Measurements from ENCODE around the gene WDR18.
"Not testable (repeated sequence)": the region's sequence is repeated elsewhere in the genome, so short reads cannot be mapped to it uniquely, and the experiment has no call there.

Gene WDR18

DNA sequence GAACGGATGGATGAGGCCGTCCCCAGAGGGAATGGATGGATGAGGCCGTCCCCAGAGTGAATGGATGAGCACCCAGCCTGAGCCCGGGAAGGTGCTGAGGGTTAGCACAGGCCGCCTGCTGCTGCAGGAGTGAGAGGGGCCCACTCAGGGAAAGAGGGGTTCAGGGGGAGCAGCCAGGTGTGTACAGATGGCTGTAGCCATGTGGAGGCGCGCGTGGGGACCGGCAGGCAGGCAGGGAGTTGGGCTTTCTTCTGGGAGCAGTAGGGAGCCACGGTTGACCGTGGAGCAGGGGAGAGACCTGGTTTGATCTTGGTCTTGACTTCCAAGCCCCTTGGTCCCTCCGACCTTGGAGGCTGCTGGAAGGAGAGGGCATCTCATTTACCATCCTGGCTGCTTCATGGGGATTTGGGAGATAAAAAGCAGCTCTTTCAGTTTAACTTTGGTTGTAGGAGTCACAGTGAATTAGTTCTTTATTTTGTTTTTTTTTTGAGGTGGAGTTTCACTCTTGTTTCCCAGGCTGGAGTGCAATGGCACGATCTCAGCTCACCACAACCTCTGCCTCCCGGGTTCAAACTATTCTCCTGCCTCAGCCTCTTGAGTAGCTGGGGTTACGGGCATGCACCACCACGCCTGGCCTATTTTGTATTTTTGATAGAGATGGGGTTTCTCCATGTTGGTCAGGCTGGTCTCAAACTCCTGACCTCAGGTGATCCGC is 33.6 kb upstream of the WDR18 start:
- no peak for DNase-seq (ENCODE audit: low spot score)

DNA sequence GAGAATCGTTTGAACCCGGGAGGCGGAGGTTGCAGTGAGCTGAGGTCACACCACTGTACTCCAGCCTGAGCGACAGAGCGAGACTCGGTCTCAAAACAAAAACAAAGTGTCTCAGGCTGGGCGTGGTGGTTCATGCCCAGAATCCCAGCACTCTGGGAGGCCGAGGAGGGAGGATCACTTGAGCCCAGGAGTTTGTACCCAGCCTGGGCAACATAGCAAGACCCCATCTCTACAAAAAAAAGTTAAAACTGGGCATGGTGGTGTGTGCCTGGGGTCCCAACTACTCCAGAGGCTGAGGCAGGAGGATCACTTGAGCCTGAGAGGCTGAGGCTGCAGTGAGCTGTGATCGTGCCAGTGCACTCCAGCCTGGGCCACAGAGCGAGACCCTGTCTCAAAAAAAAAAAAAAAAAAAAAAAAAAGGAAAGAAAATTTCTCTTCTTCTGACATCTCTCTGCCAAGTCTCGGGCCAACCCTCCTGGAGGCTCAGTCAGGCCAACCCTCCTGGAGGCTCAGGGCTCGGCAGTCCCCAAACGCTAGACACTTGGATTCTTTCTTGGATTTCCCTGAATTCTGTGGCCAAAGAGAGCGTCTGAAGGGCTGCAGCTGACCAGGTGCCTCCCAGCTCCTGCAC is 32.0 kb upstream of the WDR18 start:
- DNase-seq (ENCODE audit: low spot score) = no peak

DNA sequence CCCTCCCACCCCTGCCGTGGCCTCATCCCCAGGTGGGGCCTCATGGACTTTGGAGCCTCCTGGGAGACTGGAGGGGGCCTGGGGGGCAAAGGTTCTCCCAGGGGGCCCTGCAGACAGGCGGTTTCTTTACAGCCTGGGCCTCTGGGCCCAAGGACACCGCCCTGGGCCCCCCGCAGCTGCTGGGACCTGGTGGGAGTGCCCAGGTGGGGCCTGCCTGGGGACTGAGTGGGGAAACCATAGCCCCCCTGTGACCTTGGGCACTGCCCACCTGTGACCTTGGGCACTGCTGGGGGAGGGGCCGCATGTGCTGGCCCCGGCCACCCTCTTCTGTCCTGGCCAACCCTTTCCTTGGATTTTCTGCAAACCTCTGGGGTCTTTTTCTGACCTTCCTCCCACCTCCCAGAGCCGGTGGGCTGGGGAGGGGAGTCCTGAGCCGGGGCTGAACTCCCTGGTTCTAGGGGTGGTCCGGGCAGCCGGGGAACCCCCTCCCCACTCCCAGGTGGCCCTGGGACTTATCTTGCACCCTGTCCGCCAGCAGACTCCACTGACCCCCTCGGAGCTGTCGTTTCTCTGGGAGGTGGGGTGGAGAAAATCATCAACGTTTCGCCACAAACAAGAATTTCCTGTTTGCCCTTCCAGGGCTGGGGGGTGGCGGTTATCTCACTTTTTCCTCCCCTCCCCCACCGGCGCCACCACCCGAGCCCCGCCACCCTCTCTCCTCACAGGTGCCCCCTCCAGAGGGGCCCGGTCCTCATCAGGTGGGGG is 31.3 kb upstream of the WDR18 start:
- no peak for DNase-seq (ENCODE audit: low spot score)

DNA sequence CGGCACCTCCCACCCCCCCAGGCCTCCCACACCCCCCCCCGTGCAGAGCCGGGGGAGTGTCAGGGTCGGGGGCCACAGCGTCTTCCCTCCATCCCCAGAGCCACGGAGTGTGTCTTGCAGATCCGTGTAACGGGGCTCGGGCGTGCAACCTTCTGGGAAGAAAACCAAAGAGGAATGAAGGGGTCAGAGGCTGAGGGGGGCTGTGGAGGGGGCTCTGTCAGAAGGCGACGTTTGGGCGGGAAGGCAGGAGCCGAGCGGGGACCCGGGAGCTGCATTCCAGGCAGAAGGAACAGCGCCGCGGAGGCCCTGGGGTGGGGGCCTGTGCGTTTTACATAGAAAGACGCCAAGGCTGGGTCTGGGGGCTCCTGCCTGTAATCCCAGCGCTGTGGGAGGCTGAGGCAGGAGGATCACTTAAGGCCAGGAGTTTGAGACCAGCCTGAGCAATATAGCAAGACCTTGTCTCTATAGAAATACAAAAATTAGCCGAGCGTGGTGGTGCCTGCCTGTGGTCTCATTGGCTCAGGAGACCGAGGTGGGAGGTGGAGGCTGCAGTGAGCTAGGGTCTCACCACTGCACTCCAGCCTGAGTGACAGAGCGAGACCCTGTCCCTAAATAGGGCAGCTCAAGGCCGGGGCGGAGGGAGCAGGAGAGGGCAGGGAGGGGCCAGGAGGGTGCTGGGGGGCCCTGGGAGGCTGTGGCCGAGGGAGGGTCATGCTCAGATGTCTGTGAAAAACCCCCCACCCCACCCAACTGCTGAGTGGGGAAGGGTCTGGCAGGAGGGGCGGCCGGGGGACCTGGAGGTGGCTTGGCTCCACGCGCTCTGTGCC is 30.5 kb upstream of the WDR18 start:
- DNase-seq (ENCODE audit: low spot score) = no peak

DNA sequence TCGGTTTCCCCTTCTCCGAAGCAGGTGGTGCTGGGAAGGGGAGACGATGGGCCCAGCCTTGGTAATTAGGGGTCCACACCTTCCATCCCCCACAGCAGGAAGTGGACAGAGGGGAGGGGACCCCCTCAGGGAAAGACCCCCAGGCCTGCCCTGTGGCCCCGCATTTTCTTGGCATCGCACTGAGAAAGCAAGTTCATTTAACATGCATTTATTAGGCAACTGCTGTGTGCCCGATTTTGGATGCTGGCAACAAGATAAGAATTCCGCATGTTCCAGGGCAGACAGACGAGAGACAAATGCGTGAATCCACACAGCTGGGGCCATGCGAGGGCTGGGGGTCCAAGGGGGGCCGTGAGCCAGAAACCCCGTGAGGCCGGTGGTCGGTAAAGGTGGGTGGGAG is 29.9 kb upstream of the WDR18 start:
- DNase-seq (ENCODE audit: low spot score) = no peak

DNA sequence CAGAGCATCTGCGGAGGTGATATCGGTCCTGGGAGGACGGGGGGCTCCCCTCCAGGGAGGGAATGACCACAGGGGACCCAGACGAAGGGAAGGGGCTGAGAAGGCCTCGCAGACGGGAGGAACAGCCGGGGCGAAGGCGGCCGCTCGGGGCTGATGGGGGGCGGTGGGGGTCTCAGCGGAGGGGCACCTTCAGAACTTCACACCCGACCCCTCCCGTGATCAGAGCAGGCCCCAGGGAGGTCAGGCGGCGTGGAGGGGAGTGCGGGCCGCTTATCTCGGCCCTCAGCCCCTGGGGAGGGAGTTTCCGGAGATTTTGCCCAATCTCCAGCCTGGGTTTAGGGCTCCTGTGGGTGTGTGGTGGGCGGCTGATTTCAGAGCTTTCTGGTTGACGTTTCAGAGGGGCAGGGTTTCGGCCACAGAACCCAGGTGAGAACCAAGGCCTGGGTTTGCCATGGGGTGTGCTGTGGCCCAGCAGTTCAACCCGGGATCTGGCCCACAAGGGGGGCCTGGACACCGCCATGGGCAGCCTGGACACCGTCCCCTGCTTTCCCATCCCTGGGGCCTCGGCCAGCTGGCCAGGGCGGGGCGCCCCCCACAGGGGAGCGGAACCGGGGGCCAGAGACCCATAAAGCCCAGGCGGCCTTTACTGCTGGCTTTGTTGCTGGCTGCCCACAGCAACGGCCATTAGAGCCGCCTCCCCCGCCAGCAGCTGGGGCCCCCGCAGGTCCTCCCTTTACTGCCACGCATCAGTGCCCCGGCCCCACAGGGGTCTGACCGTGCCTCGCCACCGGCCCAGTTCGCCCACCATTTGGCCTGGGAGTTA is 29.3 kb upstream of the WDR18 start:
- DNase-seq (ENCODE audit: low spot score) = no peak

DNA sequence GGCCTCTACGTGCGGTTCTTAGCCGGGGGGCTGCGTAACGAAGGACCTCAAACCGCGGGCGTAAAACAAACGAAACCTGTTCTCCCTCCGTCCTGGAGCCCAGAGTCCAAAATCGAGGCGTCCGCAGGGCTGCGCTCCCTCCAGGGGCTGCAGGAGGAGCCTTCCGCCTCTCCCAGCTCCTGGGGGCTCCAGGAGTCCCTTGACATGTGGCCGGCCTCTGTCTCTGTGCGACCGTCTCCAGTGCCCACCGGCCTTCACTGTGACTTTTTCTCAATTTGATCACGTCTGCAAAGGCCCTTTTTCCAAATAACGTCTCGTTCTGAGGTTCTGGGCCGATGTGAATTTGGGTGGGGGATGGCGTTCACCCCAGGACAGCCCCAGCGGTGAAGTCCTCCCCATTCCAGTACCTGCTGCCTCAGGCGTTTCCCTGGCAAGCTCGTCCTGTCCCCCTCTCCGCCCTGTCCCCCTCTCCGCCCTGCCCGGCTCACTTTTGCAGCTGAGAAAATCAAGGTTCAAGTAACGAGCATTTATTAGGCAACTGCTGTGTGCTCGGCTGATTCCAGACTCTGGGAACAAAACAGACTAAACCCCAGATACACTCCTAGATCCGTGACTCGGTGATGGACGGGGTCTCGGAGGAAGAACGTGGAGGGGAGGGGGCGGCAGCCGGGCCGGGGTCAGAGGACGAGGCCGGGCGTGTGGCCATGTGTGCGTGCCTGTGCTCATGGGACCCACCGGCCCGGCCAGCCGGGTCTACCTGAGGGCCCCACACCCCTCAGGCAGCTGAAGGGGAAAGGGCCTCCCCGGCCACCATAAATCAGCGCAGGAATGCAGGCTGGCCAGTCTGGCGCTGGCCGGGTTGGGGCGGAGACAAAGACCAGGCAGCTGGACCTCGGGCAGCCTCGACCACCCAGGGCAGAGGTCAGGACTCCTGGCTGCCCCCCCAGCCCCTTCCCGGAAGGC is 28.1 kb upstream of the WDR18 start:
- no peak for DNase-seq (ENCODE audit: low spot score)

DNA sequence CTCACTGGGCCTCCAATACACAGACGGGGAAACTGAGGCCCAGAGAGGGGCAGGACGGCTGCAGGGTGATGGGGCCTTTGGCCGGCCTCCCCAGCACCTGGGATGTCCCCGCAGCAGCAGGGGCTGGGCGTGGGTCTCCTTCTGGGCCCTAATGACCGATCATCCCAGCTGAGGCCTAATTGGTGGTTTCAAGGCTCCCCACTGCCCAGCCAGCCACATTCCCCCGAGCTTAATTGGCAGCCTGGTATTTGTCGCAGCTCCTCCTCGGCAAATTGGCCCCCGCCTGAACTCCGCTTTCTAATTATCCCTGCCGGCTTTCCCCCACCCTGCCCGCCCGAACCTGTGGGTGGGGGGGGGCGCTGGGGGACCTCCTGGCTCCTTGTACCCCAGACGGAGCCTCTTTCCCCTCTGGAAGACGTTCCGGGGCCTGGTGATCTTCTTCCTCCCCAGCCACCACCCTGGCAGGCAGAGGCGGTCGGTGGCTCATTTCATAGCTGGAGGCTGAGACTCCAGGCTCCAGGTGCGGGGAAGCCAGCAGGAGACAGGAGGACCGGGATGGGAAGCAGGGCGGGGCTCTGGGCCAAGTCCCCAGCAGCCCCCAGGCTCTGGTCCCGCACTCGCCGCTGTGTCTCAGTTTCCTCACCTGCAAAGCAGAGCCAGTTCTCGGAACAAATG is 27.2 kb upstream of the WDR18 start:
- DNase-seq (ENCODE audit: low spot score) = no peak

DNA sequence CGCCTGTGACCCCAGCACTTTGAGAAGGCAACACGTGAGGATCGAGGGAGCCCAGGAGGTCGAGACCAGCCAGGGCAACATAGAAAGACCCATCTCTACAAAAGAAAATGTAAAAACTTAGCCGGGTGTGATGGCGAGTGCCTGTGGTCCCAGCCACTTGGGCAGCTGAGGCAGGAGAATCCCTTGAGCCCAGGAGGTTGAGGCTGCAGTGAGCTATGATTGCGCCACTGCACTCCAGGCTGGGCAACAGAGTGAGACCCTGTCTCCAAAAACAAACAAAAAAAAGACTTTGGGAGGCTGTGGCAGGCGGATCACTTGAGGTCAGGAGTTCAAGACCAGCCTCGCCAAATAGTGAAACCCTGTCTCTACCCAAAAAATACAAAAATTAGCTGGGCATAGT is 26.6 kb upstream of the WDR18 start:
- DNase-seq (ENCODE audit: low spot score) = not testable (repeated sequence)

DNA sequence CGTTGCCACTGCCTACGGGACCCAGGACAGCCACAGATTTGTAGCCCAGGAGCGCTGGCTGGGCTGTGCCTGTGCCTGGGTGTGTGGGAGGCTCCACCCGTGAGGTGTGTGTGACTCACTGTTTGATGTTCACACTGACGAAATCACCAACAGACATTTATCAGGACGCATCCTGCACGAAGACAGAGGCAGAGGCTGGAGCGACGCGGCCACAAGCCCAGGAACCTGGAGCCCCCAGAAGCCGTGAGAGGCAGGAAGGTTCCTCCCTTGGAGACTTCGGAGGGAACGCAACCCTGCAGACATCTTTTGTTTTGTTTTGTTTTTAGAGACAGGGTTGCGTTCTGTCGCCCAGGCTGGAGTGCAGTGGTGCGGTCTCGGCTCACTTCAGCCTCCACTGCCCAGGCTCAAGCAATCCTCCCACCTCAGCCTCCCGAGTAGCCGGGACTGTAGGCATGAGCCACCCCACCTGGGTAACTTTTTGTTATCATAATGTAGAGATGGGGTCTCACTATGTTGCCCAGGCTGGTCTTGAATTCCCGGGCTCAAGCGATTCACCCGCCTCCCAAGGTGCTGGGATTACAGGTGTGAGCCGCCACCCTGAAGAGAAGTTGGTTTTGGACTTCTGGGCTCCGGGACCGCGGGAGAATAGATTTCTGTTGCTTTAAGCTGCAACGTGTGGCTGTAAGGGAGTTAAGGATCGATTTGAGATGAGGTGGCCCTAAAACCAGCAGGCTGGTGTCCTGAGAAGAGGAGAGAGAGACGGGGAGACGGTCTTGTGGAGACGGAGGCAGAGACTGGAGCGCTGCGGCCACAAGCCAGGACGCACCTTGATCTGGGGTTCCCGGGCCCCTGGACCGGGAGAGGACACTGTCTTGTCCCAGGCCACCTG is 24.9 kb upstream of the WDR18 start:
- DNase-seq (ENCODE audit: low spot score) = no peak

DNA sequence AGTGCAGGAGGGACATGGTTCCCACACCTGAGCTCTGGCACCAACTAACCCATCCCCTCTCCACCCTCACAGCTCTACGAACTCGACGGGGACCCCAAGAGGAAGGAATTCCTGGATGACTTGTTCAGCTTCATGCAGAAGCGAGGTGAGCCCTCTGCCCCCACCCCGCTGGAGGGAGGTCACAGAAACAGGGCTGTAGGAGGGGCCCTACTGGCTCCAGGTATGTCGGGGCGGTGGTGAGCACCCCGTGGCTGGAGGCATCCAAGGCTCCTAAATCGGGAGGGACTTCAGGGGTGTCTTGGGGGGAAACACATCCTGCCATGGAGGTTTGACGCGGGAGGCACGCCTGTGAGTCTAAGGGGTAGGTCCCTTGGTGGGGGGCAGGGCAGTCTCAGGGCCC is 24.1 kb upstream of the WDR18 start:
- DNase-seq (ENCODE audit: low spot score) = no peak

DNA sequence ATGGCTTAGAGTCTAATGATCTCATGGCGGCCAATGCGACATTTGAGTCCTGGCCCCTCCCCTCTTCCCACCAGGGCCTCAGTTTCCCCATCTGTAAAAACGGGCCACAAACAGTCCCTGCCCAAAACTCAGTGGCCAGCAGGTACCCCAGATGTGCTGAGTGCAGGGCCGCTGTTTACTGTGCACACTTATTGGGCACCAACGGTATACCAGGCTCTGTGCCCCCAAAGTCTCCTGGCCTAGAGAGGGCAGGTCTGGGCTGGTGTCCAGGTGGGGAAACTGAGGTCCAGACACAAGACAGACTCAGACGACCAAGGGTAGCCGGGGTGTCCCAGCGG is 23.6 kb upstream of the WDR18 start:
- no peak for DNase-seq (ENCODE audit: low spot score)

DNA sequence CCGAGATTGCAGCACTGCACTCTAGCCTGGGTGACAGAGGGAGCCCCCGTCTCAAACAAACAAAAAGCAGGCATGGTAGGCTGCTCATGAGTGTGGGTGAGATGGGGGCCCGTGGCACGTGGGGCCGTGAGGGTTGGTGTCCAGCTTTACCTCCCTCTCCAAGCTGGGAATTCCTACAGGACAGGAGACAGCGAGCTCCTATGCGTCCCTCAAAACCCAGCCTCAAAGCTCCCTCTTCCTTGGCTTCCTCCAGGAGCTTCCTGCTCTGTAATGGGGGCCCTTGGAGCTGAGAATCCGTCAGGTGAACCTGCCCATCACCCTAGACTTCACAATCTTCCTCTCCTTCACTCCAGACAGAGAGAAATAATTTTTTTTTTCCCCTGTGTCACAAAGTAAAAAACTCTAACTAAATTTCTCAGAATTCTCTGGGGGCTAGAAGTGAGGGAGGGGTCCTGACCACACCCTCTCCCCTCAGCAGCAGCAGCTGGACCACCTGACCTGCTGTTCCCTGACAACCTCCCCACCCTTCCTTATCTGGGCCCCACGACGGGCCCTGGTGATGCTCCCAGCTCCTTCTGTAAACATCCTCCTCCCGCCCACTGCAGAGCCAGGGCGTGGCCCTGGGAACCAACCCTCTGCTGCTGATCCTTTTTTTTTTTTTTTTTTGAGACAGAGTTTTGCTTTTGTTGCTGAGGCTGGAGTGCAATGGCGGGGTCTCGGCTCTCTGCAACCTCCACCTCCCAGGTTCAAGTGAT is 22.1 kb upstream of the WDR18 start:
- DNase-seq (ENCODE audit: low spot score) = no peak

DNA sequence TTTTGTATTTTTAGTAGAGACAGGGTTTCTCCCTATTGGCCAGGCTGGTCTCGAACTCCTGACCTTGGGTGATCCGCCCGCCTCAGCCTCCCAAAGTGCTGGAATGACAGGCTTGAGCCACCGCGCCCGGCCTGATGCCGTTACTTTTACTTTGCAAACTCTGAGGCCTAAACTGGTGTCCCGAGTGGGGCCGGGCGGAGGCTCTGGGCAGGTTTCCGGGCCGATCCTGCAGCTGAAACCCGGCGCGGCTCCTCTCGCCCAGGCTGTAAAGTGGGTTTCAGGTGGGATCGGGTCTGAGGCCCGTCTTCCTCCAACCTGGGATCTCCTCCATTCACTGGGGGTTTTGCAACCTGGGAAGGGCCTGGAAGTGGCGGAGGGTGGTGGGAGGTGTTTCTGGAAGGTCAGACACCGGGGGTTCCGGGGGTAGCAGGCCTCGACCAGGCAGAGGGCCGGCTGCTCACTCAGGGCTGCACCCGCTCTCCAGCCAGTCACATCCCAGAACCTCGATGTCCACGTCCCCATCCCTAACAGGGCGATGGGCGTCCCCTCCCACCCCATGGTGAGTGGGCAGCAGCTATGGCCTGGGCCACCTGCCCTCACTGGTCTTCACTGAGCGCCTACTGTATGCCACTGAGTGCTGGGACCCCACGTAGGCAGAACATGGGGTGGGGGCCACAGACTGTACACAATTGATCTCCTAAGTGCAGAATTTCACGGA is 21.3 kb upstream of the WDR18 start:
- DNase-seq (ENCODE audit: low spot score) = no peak

DNA sequence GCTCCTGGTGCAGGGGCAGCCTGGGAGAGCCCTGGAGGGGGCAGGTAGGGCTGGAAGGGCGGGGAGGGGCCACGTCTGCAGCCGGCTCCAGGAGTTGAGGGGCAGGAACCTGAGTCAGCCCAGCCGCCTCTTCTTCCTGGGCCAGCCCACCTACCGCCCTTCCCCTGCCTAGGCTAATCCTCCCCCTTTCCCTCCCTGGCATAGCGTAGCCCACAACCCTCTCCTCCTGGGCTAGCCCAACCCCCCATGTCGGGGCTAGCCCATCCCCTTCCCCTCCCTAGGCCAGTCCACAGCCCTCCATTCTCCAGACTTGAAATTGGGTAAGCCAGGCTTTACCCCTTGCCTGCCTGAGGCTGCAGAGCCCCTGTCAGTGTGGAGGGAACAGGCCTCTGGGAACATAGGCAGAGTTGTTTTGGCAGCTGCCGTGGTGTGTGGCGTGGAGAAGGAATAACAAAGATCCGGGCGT is 20.6 kb upstream of the WDR18 start:
- DNase-seq (ENCODE audit: low spot score) = no peak

DNA sequence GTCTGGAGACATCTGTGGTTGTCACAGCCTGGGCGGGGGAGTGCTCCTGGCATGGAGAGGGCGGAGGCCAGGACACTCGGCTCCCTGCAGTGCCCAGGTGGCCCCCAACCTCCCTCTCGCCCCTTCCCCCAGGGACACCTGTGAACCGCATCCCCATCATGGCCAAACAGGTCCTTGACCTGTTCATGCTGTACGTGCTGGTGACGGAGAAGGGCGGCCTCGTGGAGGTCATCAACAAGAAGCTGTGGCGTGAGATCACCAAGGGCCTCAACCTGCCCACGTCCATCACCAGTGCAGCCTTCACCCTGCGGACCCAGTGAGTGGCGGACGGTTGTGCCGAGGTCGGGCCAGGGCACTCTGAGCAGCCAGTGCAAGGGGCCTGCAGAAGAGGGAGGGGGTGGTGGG is 20.0 kb upstream of the WDR18 start:
- no peak for DNase-seq (ENCODE audit: low spot score)
